Esophagus muscularis mucosa (tissue), 4 donors: ENCODE measurements around the gene DUSP7. TPM values are rescaled to one million over a fixed set of nuclear protein-coding genes. Genes with fewer than 3 reads are reported as not detected.

Experiments
- DNase-seq: peaks from one replicate; pipeline ENCODE4 v3.0.0-alpha.2; 2017; ENCODE audit errors: extremely low spot score
- H3K27ac ChIP-seq, 4 donors: fragments of 200-600 bp; sonication (generic); replicated peaks in 1 of 4; 1 replicate in 3 of 4; 2 replicates in 1 of 4; pipeline ENCODE4 v1.5.1; 2016 to 2019; ENCODE audit warnings: mild to moderate bottlenecking in 1 of 4
- H3K27me3 ChIP-seq, 4 donors: fragments of 200-600 bp; sonication (generic); one replicate each; pipeline versions ENCODE4 v1.5.1 to v1.6.0; 2016 to 2019
- H3K36me3 ChIP-seq, 4 donors: fragments of 200-600 bp; sonication (generic); one replicate each; pipeline ENCODE4 v1.5.1; 2016 to 2019
- H3K4me1 ChIP-seq, 4 donors: fragments of 200-600 bp; sonication (generic); one replicate each; pipeline ENCODE4 v1.5.1; 2016 to 2019
- H3K4me3 ChIP-seq, 4 donors: fragments of 200-600 bp; sonication (generic); 1 replicate in 2 of 4; 2 replicates in 2 of 4; pipeline ENCODE4 v1.5.1; 2016 to 2019; ENCODE audit warnings: mild to moderate bottlenecking in 4 of 4, moderate library complexity in 1 of 4
- H3K9me3 ChIP-seq, 4 donors: fragments of 200-600 bp; sonication (generic); 1 replicate in 3 of 4; 2 replicates in 1 of 4; pipeline ENCODE4 v1.5.1; 2016 to 2019
- CTCF ChIP-seq, 3 experiments: fragments of 200-600 bp in 2 of 3; fragments of 450-650 bp in 1 of 3; sonication (generic) in 2 of 3; IDR thresholded peaks; one replicate each; pipeline ENCODE4 v1.5.1; 2017 to 2019; ENCODE audit warnings: antibody characterized with exemption in 3 of 3, mild to moderate bottlenecking in 2 of 3, moderate library complexity in 1 of 3
- EP300 ChIP-seq: sonication (generic); formaldehyde crosslinking; IDR thresholded peaks from one replicate; pipeline ENCODE4 v1.6.1; 2017; ENCODE audit warnings: antibody characterized with exemption
- POLR2A ChIP-seq: fragments of 450-650 bp; IDR thresholded peaks from one replicate; pipeline ENCODE4 v1.6.1; 2017; ENCODE audit warnings: antibody characterized with exemption, moderate library complexity, mild to moderate bottlenecking, low read depth
- POLR2AphosphoS5 ChIP-seq, 2 donors: sonication (generic); formaldehyde crosslinking; IDR thresholded peaks; one replicate each; pipeline ENCODE4 v1.6.1; 2017; ENCODE audit warnings: antibody characterized with exemption in 2 of 2
- WGBS: methylation state at CpG from one replicate; pipeline ENCODE4 v1.1.5; 2018; 5-methylcytosine and 5-hydroxymethylcytosine counted together
- intact Hi-C: fragments of 100-400 bp; cut with DNase I; formaldehyde crosslinking; loops from one replicate; pipeline ENCODE4 v1.15.1; 2023
- total RNA-seq, 4 donors: library from RNA; depleted of rRNA; stranded (reverse); fragments of >200 nt; gene quantifications; one replicate each; pipeline versions ENCODE4 v1.1.0 to v1.2.1, GENCODE V29; 2016

The DUSP7 gene
- total RNA-seq, 4 donors from 2014 or later: 10.0 to 23.5 (median 15.9) TPM

- Histone ChIP-seq H3K27ac (peak overlapping the region in 1 of 4 donors; percentile 19), H3K27me3 (no peaks in the 10 kb centered on the region), H3K9me3 (no peaks in the 10 kb centered on the region), H3K36me3 (no peaks in the 10 kb centered on the region), H3K4me3 (no peak overlapping the region), H3K4me1 (peaks cover 14 to 34% (median 26%) of the 10 kb centered on the region in 4 donors)
- DNase-seq: no peak
- WGBS: 81% methylated on average over 8 of the region's 10 CpGs
- intact Hi-C loops: no loop called here
- TF ChIP-seq POLR2AphosphoS5 (IDR thresholded peaks at IDR 0.05): no peak
- TF ChIP-seq EP300: no peak
- no peak for TF ChIP-seq POLR2A
- TF ChIP-seq CTCF (IDR thresholded peaks at IDR 0.05): no peak
Measured at GRCh38 chr3:52041118-52041731, 15.1 kb downstream of the DUSP7 start.

GRCh38 chr3:52040600-52040999 lies 15.8 kb downstream of the DUSP7 start:
- Histone ChIP-seq H3K4me3 (no peak overlapping the region), H3K36me3 (no peaks in the 10 kb centered on the region), H3K27me3 (peaks cover 0 to 5% (median 0%) of the 10 kb centered on the region in 4 donors), H3K27ac (peak overlapping the region in 2 of 4 donors; percentile 19 to 44), H3K4me1 (peaks cover 10 to 29% (median 22%) of the 10 kb centered on the region in 4 donors), H3K9me3 (no peaks in the 10 kb centered on the region)
- no peak for DNase-seq
- intact Hi-C loops: no loop called here
- TF ChIP-seq POLR2AphosphoS5 (IDR thresholded peaks at IDR 0.05) (no peak), CTCF (IDR thresholded peaks at IDR 0.05) (no peak), POLR2A (no peak), EP300 (no peak)
- 77% methylated on average over 8 of the region's 8 CpGs for WGBS

DNA sequence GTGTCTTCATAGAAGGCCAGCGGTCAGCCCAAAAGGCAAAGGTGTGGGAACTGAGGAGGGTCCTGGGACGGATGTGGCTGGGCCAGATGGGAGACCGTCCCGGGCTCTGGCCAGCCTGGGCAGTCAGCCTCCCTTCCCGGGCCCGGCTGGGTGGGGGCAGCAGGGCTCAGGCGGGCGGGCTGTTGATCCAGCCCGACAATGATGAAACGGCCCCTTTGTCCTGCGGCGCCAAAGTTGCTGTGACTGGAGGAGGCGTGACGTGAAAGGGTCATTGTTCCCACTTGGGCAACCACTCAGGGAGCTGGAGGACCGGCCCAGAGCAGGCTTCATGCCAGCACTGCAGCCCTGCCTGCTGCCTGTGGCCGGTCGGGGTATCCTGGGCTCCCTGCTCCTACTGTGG lies 16.5 kb downstream of the DUSP7 start:
- no peak for DNase-seq
- TF ChIP-seq EP300 (no peak), POLR2AphosphoS5 (IDR thresholded peaks at IDR 0.05) (peak in 1 of 2 donors; percentile 53)
- Histone ChIP-seq H3K27me3 (peaks cover 0 to 5% (median 0%) of the 10 kb centered on the region in 4 donors), H3K27ac (peak overlapping the region in 3 of 4 donors; percentile 13 to 70 (median 48)), H3K4me1 (peaks cover 10 to 26% (median 22%) of the 10 kb centered on the region in 4 donors), H3K9me3 (no peaks in the 10 kb centered on the region), H3K4me3 (no peak overlapping the region), H3K36me3 (no peaks in the 10 kb centered on the region)
- WGBS: 79% methylated on average over 9 of the region's 17 CpGs
- intact Hi-C loops: no loop called here

GRCh38 chr3:52039426-52039825 lies 16.9 kb downstream of the DUSP7 start:
- 88% methylated on average over 3 of the region's 4 CpGs for WGBS
- Histone ChIP-seq H3K4me1 (peaks cover 10 to 26% (median 22%) of the 10 kb centered on the region in 4 donors), H3K4me3 (no peak overlapping the region), H3K9me3 (no peaks in the 10 kb centered on the region), H3K27me3 (peaks cover 0 to 5% (median 0%) of the 10 kb centered on the region in 4 donors), H3K27ac (peak overlapping the region in 3 of 4 donors; percentile 13 to 70 (median 48)), H3K36me3 (no peaks in the 10 kb centered on the region)
- intact Hi-C loops: no loop called here
- DNase-seq: no peak
- TF ChIP-seq CTCF (IDR thresholded peaks at IDR 0.05) (no peak), POLR2AphosphoS5 (IDR thresholded peaks at IDR 0.05) (no peak), POLR2A (no peak), EP300 (no peak)

DNA sequence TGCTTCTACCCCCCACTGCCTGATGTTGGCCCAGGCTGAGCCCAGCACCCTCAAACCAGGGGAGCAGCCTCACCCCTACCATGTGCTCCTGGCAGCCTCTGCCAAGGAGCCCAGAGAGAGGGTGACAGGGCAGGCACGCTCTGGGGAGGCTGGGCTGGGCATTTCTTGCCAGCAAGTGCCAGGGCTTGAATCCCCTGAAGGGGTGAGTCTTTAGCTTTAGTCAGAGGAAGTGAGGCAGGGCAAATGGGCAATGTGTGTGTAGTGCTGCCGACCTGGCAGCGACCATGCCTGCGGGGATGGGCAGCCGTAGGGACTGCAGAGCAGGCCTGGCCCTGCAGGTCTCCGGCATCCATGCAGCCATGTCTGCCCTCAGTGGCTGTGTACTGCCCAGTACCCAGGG lies 18.1 kb downstream of the DUSP7 start:
- peaks cover 0 to 5% (median 0%) of the 10 kb centered on the region in 4 donors for H3K27me3 ChIP-seq
- WGBS: 97% methylated on average over 5 of the region's 6 CpGs
- H3K4me1 ChIP-seq: peaks cover 10 to 26% (median 22%) of the 10 kb centered on the region in 4 donors
- no peak overlapping the region for H3K4me3 ChIP-seq
- no peaks in the 10 kb centered on the region for H3K9me3 ChIP-seq
- TF ChIP-seq POLR2AphosphoS5 (IDR thresholded peaks at IDR 0.05) (no peak), POLR2A (no peak), EP300 (no peak), CTCF (IDR thresholded peaks at IDR 0.05) (no peak)
- no peak for DNase-seq
- H3K27ac ChIP-seq: no peak overlapping the region
- H3K36me3 ChIP-seq: no peaks in the 10 kb centered on the region
- intact Hi-C loops: no loop called here
